Measurements from ENCODE around the gene OR4N5. TPM values are rescaled to one million over a fixed set of nuclear protein-coding genes. Genes with fewer than 3 reads are reported as not detected.
"Not testable (repeated sequence)": the region's sequence is repeated elsewhere in the genome, so short reads cannot be mapped to it uniquely, and the experiment has no call there.

The OR4N5 gene
- total RNA-seq, 1 experiment from 2014 or later, result not detected

DNA sequence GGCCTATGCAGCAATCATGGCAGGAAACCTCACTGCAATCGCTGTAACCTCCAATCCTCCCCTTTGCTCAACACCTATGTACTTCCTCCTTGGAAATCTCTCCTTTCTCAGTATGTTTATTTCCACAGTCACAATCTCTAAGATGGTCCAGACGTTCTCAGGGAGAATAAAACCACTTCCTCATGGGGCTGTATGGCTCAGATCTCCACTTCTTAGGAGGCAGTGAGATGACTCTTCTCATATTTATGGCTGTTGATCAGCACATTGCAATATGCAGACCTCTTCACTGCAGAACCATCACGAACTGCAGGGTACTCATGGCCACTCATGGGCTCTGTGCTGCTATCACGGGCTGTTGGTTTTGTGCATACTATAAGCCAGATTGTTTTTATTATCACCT, 45.2 kb upstream of the OR4N5 start:
- CTCF ChIA-PET, result no interaction called here
- intact Hi-C loops (cut with micrococcal nuclease), result no loop called here

DNA sequence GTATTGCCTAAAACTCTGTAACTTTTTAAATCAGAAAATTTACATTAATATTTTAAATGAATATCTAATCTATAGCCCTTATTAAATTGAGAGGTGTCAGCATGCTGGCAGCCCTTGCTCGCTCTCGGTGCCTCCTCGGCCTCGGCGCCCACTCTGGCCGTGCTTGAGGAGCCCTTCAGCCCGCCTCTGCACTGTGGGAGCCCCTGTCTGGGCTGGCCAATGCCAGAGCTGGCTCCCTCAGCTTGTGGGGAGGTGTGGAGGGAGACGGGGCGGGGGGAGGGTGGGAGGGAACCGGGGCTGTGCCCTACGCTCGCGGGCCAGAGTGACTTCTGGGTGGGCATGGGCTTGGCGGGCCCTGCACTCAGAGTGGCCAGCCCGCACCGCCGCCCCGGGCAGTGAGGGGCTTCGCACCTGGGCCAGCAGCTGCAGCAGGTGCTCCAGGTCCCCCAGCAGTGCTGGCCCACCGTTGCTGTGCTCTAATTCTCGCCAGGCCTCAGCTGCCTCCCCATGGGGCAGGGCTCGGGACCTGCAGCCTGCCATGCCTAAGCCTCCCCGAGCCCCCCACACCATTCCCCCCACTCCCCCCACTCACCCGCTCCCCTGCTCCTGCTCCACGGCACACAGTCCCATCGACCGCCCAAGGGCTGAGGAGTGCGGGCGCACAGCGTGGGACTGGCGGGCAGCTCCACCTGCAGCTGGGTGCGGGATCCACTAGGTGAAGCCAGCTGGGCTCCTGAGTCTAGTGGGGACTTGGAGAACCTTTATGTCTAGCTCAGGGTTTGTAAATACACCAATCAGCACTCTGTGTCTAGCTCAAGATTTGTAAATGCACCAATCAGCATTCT, 39.5 kb upstream of the OR4N5 start:
- ATAC-seq; H3K36me3 ChIP-seq (ENCODE audit: control insufficient read depth in 1 of 2, insufficient read depth in 2 of 2, low read length in 2 of 2); H4K20me1 ChIP-seq (ENCODE audit: insufficient read depth); BruUV-seq (replicated peaks); H3K4me1 ChIP-seq (ENCODE audit: control insufficient read depth in 1 of 2, insufficient read depth in 2 of 2, low read length in 2 of 2); RAD21 ChIA-PET (ENCODE audit: low non-redundant PET in 1 of 2, low total read pairs in 2 of 2, uncharacterized antibody in 2 of 2, unreplicated experiment in 2 of 2); DNase-seq (ENCODE audit: low read depth, low spot score); H3K27ac ChIP-seq (ENCODE audit: low read depth, low read length); H3K9ac ChIP-seq (ENCODE audit: low read length); H3K9me2 ChIP-seq (ENCODE audit: insufficient read depth); H3K79me2 ChIP-seq (ENCODE audit: insufficient read depth, low read length); H2AFZ ChIP-seq (ENCODE audit: low read depth, low read length, poor library complexity, severe bottlenecking); H3K9me3 ChIP-seq (ENCODE audit: control insufficient read depth in 1 of 2, insufficient read depth in 1 of 2, low read depth in 1 of 2, low read length in 2 of 2); POLR2A ChIA-PET; CTCF ChIA-PET; intact Hi-C loops (cut with micrococcal nuclease); H3K27me3 ChIP-seq (ENCODE audit: insufficient read depth, low read length); H3K4me3 ChIP-seq (replicated peaks in 1 of 2; ENCODE audit: low read depth in 1 of 2, low read length in 2 of 2); H3K4me2 ChIP-seq (ENCODE audit: low read length): not testable (repeated sequence)

More for the DNA sequence above, 45.2 kb upstream of the OR4N5 start:
- Histone ChIP-seq H3K79me2 (ENCODE audit: insufficient read depth, low read length) (no peaks in the 10 kb centered on the region), H2AFZ (ENCODE audit: low read depth, low read length, poor library complexity, severe bottlenecking) (no peak overlapping the region), H3K27ac (ENCODE audit: low read depth, low read length) (no peak overlapping the region), H3K9me2 (ENCODE audit: insufficient read depth) (no peaks in the 10 kb centered on the region), H3K9ac (ENCODE audit: low read length) (no peak overlapping the region), H3K36me3 (ENCODE audit: control insufficient read depth in 1 of 2, insufficient read depth in 2 of 2, low read length in 2 of 2) (no peaks in the 10 kb centered on the region), H3K27me3 (ENCODE audit: insufficient read depth, low read length) (no peaks in the 10 kb centered on the region), H3K4me3 (replicated peaks in 1 of 2; ENCODE audit: low read depth in 1 of 2, low read length in 2 of 2) (no peak overlapping the region), H3K9me3 (ENCODE audit: control insufficient read depth in 1 of 2, insufficient read depth in 1 of 2, low read depth in 1 of 2, low read length in 2 of 2) (no peaks in the 10 kb centered on the region; a peak in 1 of 4 replicates), H3K4me2 (ENCODE audit: low read length) (no peak overlapping the region), H3K4me1 (ENCODE audit: control insufficient read depth in 1 of 2, insufficient read depth in 2 of 2, low read length in 2 of 2) (no peaks in the 10 kb centered on the region; a peak in 1 of 4 replicates), H4K20me1 (ENCODE audit: insufficient read depth) (no peaks in the 10 kb centered on the region; the same call in 1 of the 2 replicates)
- ATAC-seq (no peak), DNase-seq (ENCODE audit: low read depth, low spot score) (no peak)
- TF ChIP-seq CEBPB (IDR thresholded peaks at IDR 0.05; ENCODE audit: low read depth) (no peak), RAD21 (IDR thresholded peaks at IDR 0.05; ENCODE audit: low read depth) (no peak), YY1 (IDR thresholded peaks at IDR 0.05; ENCODE audit: extremely low read depth, insufficient replicate concordance, low read depth, low read length) (no peak), ZFX (IDR thresholded peaks at IDR 0.05) (no peak)
- no TSS peak for BruUV-seq (replicated peaks)
- ChIA-PET RAD21 (ENCODE audit: low non-redundant PET in 1 of 2, low total read pairs in 2 of 2, uncharacterized antibody in 2 of 2, unreplicated experiment in 2 of 2) (no interaction called here), POLR2A (no interaction called here)
